Kidney glomerular epithelial cell (primary cell): ENCODE data around the gene TBC1D10B.

Experiments used
- DNase-seq: peaks from one replicate; lab custom pipeline; 2025; lab: John Stamatoyannopoulos, UW

Gene TBC1D10B, protein sequence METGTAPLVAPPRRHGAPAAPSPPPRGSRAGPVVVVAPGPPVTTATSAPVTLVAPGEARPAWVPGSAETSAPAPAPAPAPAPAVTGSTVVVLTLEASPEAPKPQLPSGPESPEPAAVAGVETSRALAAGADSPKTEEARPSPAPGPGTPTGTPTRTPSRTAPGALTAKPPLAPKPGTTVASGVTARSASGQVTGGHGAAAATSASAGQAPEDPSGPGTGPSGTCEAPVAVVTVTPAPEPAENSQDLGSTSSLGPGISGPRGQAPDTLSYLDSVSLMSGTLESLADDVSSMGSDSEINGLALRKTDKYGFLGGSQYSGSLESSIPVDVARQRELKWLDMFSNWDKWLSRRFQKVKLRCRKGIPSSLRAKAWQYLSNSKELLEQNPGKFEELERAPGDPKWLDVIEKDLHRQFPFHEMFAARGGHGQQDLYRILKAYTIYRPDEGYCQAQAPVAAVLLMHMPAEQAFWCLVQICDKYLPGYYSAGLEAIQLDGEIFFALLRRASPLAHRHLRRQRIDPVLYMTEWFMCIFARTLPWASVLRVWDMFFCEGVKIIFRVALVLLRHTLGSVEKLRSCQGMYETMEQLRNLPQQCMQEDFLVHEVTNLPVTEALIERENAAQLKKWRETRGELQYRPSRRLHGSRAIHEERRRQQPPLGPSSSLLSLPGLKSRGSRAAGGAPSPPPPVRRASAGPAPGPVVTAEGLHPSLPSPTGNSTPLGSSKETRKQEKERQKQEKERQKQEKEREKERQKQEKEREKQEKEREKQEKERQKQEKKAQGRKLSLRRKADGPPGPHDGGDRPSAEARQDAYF

DNA sequence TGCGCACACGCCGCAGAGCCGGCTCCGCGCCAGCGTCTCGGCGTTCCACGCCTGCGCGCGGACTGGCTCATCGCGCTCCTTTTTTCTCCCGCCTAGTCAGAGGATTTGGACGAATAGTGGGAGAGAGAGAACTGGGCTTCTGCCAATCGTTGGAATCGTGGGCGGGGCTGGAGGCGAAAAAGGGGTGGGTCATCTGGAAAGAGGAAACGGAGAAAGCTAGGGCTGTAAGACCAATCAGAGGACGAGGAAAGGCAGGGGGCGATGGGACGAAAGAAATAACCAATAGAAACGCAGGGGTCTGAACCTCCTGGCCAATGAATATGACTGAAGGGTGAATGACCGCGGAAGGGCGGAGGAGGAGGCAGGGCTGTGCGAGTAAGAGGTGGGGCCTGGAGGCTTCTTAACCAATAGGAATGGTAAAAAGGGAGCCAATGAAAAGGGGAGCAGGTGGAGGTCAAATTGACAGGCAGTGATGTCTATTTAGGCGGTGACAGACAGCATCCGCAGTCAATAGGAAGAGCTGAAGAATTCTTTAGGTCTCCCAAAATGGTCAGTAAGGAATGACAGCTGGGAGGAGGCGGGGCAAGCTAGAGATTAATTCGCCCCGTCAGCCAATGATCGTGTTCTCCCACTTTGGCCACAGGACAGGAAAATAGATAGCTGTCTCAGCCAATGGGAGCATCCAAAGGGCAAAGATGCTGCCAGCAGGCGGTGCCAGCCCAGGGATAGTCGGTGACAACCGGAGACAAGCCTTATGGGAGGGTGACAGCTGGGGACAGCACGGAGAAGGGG is at the start of gene TBC1D10B:
Gene TBC1D10B (minus strand): TSS at position 39 of the 792 bp plus-strand sequence. CDS start 311 bp downstream, outside the sequence.
- DNase-seq, result peak; percentile 100

DNA sequence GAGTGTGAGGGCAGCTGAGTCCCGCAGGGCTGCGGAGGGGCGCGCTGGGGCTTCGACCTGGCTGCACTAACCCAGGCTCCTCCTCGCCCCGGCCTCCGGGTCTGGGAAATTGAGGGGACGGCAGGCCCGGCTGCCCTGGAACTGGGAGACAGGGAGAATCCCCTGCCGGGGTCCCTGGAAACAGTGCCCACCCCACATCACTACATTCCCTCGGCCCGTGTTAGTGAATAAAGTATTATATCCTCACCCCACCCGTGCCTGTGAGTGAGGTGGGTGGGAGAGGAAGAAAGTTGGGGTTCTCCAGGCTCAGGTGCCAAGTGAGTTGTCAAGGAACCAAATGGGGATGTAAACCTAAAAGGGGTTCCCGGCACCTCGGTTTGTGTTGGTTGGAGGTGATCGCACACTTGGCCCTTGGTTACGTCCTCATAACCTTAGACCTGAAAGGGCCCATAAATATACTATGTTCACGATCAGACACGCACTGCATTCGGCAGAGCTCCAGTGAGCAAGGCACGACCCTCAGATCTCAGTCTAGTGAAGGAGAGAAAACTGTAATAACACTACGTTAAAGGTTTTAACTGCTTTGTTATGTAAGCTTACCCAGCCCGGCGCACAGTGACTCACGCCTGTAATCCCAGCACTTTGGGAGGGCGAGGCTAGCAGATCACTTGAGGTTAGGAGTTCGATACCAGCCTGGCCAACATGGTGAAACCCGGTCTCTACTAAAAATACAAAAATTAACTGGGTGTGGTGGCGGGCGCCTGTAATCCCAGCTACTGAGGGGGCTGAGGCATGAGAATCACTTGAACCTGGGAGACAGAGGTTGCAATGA is 48.3 kb upstream of the TBC1D10B start:
- no peak for DNase-seq

DNA sequence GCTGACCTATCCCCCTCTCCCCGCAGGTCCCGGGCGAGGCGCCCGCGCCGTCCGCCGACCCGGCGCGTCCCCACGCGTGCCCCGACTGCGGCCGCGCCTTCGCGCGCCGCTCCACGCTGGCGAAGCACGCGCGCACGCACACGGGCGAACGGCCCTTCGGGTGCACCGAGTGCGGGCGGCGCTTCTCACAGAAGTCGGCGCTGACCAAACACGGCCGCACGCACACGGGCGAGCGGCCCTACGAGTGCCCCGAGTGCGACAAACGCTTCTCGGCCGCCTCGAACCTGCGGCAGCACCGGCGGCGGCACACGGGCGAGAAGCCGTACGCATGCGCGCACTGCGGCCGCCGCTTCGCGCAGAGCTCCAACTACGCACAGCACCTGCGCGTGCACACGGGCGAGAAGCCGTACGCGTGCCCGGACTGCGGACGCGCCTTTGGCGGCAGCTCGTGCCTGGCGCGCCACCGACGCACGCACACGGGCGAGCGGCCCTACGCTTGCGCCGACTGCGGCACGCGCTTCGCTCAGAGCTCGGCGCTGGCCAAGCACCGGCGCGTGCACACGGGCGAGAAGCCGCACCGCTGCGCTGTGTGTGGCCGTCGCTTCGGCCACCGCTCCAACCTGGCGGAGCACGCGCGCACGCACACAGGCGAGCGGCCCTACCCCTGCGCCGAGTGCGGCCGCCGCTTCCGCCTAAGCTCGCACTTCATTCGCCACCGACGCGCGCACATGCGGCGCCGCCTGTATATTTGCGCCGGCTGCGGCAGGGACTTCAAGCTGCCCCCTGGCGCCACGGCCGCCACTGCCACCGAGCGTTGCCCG is 47.4 kb upstream of the TBC1D10B start:
- peak; percentile 64 for DNase-seq

DNA sequence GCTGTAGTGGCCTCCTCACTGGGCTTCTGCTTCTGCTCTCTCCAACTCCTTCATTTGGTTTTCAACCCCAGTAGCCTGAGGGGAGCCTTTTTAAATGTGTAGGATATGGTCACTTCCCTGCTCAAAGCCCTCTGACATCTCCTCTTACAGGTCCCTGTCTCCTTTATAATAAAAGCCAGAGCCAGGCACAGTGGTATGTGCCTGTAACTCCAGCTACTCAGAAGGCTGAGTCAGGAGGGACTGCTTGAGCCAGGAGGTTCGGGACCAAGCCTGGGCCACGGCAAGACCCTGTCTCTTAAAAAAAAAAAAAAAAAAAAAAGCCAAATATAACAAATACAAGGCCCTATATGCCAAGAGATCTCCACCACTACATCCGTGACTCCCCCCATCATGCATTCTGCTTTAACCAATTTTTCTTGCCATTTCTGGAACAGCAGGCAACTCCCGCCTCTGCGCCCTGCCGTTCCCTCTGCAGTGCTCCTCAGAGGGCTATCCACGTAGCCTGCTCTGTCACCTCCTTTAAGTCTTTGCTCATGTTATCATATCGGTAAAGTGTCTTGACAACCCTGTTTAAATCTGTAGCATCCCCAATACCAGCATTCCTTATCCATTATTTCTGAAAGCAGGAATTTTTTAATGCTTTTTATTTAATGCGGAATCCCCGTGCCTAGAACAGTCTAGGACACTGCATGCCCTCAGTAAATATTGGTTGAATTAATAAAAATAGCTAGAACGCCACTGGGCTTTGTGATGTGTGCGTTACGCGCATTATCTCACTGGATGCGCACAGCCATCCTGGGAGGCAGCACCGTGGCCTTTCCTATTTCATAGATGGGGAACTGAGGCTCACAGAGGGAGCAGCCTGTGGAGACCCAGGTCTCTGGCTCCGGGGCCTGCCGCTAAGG is 46.6 kb upstream of the TBC1D10B start:
- no peak for DNase-seq

DNA sequence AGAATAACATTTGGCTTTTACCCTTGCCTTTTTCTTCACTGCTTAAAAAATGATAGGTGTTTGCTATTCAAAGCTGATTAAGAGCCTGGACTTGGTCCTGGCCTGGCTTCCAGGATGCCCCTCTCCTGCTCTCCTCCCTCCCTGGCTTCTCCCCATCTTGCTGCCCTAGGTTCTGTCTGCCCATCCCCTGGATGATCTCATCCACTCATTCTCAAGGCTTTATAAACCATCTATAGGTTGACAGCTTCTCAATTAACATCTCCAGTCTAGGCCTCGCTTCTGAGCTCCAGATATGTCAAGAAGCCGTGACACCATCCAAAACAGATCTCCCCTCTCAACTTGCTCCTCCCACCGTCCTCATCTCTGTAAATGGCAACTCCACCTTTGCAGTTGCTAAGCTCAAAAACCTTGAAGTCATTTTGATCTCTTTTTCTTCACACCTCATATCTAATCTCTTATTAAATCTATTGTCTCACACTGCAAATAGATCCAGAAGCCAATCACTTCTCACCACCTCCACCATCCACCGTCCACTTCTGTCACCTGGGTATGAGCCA is 45.8 kb upstream of the TBC1D10B start:
- no peak for DNase-seq

DNA sequence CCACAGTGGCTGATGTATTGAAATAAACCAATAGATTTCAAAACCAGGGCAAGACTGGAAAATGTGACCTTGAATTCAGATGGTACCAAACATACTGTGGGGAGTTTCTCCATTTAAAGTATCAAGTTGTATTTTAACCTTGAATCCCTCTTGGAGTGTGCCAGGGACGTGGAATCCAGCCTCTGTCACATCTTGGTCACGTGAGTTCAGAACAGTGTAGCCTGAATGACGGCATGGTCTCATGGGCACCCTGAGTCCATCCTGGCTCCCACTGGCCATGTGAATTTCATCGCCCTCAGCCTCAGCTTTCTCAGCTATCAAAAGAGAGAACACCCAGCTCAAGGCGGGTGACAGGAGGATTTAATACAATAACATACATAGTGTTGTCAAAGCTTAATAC is 43.9 kb upstream of the TBC1D10B start:
- no peak for DNase-seq

DNA sequence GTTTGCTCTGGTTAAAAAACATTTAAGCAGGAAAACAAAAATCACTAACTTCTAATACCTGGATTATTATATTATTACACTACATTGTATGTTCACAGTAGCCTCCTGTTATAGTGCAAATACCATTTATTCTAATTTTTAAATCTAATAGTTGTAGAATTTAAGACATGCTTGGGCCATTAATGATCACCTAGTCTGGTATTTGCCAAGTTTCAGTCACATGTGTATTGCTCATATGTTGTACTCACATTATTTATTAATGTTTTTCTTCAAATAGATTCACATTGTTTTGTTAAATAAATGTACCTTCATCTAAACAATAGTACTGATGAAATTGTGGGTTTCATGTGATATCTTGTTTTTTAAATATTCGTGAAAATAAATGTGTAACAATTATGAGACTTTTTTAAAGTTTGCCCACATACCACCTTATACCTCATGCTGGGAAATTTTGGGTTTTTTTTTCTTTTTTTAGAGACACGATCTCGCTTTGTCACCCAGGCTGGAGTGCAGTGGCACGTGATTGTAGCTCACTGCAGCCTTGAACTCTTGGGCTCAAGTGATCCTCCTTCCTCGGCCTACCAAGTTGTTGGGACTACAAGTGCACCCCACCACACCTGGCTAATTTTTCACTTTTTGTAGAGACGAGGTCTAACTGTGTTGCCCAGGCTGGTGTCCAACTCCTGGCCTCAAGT is 43.0 kb upstream of the TBC1D10B start:
- DNase-seq, result no peak

DNA sequence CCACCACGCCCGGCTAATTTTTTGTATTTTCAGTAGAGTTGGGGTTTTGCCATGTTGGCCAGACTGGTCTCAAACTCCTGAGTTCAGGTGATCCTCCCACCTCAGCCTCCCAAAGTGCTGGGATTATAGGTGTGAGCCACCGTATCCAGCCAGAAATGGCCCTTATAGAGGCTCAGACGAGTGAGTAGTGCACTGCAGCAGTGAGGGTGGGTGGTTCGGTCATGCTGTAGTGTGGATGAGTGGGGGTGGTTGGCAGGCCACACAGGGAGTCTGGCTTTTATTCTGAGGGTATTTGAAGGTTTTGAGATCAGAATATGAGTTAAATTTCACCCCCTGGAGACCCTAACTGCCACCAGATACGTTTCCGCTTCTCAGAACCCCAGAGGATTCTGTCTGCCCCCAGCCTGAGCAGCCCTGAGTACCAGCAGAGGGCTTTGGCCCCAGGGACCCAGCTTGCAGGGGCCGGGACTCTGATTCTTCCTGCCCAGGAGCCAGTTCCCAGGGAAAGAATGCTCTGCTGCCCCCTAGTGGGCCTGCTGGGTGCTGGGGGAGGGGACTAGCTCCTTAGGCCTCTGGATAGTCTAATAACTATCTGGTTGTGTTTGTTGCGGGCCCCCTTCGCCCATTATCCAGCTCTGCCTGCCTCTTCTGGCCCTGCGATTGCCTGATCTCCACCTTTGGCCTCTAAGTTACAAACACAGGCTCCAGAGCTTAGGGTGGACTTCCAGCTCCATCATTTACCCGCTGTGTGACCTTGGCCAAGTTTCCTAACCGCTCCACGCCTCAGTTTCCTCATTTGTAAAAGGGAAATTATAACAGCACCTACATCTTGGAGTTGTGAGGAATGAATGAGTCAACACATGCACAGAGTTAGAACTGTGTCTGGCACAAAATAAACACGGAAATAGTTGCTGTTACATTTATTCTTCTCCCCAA is 39.1 kb upstream of the TBC1D10B start:
- DNase-seq, result peak; percentile 65

DNA sequence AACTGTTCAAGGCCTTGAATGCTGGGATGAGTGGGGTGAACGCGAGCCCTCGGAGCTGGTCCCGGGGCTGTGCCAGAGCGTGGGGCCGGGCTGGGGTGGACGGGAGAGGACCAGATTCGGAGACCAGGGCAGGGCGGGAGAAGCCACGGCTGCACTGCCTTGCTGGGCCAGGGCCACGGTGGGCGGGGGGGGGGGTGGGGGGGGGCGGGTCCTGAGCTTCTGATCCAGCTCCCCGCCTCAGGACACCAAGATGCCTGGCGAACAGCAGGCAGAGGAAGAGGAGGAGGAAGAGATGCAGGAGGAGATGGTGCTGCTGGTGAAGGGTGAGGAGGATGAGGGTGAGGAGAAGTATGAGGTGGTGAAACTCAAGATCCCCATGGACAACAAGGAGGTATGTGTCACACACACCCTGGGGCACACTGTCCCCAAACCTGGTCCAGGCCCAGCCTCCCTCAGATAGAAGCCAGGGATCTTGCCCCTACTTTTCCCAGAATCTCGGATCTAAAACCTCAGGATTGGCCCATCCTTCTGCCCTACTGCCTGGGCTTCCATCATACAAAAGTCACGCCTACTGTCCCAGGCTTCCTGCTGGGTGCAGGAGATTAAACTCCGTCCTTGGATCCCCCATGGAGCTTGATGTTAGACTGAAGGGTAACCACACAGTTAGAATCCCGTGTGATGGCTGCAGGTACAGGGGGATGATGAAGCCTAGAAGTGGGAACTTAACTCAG is 37.7 kb upstream of the TBC1D10B start:
- DNase-seq, result no peak

DNA sequence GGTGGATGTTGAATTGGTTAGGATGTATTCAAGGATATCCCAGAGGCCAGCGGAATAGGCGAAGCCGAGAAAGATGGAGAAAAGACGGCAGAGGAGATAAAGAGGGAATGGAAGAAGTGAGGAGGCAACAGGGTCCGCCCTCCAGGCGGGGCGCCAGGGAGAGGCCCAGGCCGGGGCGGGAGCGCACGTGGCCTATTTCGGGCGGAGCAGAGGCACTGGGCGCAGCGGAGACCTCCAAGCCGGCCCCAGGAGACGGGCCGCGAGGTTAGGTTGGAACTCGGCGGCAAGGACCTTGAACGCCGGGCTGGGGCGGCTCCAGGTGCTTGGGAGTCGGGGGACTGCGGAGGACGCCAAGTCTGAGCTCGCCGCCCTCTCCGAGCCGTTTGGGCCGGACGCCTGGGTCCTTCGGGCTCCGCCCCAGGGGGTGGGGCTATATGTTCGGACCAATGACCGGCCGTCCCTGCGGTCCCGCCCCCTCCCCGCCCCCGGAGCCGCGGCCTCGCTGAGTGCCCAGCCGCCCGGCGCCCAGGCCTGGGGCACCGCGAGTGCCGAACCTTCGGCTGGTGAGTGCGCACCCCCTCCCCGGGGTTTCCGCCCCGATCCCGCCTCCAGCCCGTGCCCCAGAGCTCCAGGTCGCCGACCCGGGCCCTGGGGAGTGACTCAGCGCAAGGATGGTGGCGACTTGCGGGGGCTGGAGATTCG is 37.0 kb upstream of the TBC1D10B start, which contains the start of gene ZNF771:
Gene ZNF771 (plus strand): TSS at position 505 of the 702 bp plus-strand sequence. CDS start 448 bp downstream, outside the sequence.
- peak; percentile 81 for DNase-seq

DNA sequence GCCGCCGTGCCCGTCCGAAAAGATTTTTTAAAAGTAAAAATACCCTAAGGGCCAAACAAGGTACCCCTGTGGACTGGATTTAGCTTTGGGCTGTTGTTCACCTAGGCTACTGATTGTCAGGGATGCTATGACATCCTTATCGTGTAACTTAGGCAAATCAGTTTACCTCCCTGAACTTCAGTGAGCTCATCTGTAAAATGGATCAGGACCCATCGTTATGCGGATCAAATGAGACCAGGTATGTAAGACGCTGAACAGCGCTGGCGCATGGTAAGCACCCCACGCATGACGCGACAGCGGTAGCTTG is 36.5 kb upstream of the TBC1D10B start:
- no peak for DNase-seq

DNA sequence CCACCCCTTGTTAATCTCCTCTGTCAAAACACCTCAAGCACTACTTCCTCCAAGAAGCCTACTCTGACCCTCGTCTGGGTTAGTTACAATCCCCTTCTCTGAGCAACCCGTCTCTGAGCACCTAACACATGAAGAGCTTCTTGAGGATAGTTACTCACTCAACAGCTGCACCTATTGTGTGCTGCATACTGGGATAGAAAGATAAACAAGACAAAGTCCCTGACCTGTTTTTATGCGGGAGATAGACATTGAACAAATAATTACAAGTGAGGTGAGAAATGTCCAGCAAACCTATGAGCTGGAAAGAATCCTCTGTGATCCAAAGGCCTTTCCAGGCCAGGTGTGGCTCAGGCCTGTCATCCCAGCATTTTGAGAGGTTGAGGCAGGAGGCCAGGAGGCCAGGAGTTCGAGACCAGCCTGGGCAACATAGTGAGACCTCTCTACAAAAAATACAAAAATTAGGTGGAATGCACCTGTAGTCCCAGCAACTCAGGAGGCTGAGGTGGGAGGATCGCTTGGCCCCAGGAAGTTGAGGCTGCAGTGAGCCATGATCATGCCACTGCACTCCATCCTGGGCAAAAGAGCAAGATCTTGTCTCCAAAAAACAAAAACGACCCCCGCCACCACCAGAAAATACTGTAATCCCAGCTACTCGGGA is 31.6 kb upstream of the TBC1D10B start:
- no peak for DNase-seq

DNA sequence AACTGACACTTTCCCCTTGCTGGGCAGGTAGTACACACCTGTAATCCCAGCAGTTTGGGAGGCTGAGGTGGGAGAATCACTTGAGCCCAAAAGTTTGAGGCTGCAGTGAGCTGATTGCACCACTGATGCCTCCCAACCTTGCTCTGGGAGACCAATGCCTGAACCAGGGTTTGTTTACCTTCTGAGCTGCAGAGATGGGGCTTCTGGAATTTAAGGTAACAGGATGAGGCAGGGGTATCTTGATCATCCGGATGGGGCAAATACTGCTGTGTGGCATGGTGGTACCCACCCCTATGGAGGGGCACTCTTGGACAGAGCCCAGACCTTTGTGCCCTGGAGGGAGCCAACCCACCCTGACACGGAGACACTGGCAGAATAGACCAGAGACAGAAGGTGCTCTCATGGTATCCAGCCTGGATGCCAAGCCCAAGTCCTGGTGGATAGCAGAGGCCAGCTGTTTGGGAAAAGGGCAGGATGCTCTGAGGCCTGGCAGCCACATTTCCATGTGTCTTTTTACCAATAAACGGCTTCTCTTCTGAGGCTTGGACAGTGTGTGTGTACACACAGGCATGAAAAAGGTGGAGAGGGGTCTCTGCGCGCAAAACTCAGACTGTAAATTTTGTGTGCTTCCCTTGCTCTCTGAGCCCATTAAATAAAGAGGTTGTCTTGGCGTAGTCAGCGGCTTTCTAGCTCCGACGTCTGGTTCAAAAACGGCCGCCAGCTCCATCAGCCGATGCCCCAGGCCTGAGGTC is 29.3 kb upstream of the TBC1D10B start:
- DNase-seq, result no peak

DNA sequence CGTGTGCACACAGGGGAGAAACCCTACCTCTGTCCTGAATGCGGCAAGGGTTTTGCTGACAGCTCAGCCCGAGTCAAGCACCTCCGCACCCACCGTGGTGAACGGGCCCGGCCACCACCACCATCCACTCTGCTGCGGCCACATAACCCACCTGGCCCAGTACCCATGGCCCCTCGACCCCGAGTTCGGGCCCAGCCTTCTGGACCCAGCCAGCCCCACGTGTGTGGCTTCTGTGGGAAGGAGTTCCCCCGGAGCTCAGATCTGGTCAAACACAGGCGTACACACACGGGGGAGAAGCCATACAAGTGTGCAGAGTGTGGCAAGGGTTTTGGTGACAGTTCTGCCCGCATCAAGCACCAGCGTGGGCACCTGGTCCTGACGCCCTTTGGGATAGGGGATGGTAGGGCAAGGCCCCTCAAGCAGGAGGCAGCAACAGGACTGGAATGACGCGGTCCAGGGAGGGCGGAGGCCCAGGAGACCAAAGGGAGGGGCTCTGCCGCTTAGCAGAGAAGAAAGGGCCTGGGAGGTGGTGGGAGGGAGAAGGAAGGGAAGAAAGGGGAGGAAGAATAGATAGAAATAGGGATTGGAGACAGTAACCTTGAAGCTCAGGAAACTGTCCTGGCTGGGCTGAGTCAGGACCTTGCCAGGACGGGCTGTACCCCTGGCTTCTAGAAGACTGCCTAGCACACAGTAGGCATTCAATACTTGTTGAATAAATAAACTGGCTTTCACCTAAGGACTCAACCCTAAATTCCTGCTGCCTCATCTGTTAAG is 28.6 kb upstream of the TBC1D10B start:
- DNase-seq, result no peak
